Left renal pelvis (tissue), 4 donors: ENCODE measurements around the gene B3GNT3. TPM values are rescaled to one million over a fixed set of nuclear protein-coding genes. Genes with fewer than 3 reads are reported as not detected.
"Not testable (repeated sequence)": the region's sequence is repeated elsewhere in the genome, so short reads cannot be mapped to it uniquely, and the experiment has no call there.

ENCODE experiments used
- DNase-seq, 4 donors: peaks; one replicate each; pipeline ENCODE4 v3.0.0-alpha.2; 2013; ENCODE audit warnings: low read depth in 4 of 4, low spot score in 3 of 4
- polyA plus RNA-seq, 4 donors: library from polyadenylated mRNA; unstranded; fragments of 120-200 nt; gene quantifications; one replicate each; pipeline ENCODE4 v1.2.1, GENCODE V29; 2013; ENCODE audit not compliant: insufficient read length in 4 of 4

Gene B3GNT3
- polyA plus RNA-seq, 4 donors = 0.15 to 13.6 (median 6.3) TPM

DNA sequence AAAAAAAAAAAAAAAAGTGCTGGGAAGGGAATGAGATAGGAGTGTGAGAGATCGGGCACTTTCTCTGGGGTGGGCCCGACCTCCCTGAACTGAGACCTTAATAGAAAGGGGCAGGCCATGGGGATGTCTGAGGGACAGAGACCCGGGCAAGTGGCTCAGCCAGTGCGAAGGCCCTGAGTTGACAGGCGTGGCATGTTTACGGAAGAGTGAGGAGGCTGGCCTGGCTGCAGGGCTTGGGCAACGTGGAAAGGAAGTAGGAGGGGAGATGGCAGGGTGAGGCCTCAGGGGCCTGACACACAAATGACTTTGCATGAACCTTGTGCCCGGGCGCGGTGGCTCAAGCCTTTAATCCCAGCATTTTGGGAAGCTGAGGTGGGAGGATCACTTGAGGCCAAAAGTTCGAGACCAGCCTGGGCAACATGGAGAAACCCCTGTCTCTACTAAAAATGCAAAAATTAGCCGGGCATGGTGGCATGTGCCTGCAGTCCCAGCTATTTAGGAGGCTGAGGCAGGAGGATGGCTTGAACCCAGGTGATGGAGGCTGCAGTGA, 29.8 kb upstream of the B3GNT3 start:
- DNase-seq = no peak

GRCh38 chr19:17766543-17767131, 28.3 kb upstream of the B3GNT3 start:
- no peak for DNase-seq

- no peak for DNase-seq
Measured at GRCh38 chr19:17767559-17767958, 27.4 kb upstream of the B3GNT3 start.

GRCh38 chr19:17770613-17771012, 24.3 kb upstream of the B3GNT3 start:
- DNase-seq = no peak

DNA sequence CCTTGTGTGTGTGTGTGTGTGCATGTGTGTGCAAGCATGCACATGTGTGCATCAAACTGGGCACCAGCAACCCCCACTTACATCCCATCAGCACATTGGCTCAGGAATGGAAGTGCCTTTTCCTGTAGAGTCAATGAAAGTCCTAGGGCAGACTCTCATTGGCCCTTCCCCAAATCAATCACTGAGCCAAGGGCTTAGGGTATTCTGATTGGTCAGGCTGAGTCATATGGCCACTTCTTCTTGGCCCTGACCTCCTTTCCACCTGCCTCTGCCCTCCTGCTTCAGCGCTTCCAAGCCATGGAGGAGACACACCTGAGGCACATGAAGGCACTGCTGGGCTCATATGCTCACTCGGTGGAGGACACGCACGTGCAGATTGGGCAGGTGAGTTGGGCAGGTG, 22.8 kb upstream of the B3GNT3 start:
- DNase-seq = no peak

DNA sequence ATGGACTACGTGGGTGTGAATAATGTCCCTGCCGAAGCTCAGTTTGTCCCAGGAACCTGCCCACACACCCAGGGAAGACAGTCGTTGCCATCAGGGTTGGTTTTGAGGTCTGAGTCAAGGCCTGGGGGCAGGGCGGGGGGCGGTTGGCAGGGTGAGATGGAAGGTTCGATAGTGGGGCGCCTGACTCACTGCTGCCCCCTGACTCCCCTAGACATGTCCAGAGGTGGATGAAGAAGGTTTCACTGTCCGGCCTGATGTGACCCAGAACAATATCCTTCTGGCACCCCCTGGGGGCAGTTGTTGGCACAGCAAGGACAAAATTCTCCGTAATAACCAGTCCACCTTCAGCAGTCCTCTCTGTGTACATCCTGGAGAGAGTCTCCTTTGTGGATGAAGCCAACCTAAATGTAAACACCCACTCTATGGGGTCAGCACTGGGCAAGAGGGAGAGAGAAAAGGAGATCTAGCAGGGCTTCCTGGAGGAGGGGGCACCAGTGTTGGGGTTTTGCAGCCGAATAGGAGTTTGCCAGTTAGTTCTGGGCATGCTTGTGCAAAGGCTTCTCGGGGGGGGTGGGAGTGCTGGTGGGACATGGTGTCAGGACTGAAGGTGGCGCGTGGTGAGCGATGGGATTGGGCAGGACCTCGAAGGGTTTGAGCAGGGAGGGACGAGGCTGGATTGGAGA, 19.6 kb upstream of the B3GNT3 start:
- no peak for DNase-seq

DNA sequence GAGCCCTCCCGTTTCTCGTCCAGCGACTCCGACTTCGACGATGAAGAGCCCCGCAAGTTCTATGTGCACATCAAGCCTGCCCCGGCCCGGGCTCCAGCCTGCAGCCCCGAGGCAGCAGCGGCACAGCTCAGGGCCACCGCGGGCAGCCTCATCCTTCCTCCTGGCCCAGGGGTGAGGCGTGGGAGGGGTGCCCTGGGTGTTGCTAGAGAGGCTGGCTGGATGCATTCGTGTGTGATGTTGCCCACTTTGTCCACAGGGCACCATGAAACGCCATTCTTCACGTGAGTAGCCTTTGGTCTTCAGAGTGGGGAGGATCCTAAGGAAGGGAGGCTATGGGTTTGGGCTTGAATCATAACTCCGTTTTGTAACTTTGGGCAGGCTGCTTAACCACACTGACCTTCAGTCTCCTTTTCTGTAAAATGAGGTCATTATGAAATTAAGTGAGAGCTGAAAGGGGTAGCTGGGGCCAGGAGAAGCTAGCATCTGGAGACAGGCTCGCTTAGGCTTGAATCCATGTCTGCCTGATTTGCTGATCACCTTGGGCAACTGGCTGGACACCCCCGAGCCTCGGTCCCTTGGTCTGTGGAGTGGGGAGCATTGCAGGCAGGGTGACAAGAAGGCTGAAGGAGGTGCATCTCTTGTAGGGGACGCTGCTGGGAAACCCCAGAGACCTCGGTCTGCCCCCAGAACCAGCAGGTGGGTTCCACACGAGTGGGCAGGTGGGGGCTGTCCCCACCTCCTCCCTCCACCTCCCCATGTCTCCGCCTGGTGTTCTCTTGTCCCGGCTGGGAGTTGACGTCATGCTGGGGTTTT, 18.7 kb upstream of the B3GNT3 start:
- no peak for DNase-seq

DNA sequence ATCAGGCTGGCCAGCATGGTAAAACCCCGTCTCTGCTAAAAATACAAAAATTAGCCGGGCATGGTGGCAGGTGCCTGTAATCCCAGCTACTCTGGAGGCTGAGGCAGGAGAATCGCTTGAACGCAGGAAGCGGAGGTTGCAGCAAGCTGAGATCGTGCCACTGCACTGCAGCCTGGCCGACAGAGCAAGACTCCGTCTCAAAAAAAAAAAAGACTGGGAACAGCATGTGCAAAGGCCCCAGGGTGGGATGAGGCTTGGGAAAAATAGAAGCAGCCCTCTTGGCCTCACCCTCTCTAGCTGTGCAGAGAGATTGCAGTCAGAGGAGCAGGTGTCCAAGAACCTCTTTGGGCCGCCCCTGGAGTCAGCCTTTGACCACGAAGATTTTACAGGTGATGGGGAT, 17.1 kb upstream of the B3GNT3 start:
- not testable (repeated sequence) for DNase-seq

DNA sequence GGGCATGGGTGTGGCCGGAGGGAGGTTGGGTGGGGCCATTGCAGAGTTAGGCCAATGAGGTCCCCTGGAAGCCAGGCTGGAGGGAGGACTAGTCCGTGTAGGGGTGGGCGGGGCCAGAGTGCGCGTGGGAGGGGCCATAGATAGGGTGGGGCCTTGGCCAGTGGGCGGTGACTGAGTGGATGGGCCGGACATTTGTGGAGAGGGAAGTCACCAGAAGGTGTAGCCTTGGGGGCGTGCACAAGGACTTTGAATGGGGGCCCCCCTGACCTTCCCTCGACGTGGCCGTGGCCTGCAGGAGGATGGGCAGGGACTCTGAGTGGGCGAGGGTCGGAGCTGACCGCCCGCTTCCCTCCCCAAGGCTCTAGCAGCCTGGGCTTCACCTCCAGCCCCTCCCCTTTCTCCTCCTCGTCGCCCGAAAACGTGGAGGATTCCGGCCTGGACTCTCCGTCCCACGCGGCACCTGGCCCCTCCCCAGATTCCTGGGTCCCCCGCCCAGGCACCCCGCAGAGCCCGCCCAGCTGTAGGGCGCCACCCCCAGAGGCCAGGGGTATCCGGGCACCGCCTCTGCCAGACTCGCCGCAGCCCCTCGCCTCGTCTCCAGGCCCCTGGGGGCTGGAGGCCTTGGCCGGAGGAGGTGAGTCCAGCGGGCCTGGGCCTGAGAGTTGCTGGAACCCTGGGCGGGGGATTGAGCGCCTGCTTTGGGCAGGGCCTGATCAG, 16.5 kb upstream of the B3GNT3 start:
- DNase-seq = no peak

GRCh38 chr19:17778968-17779929, 15.7 kb upstream of the B3GNT3 start:
- DNase-seq = no peak

- DNase-seq = no peak
Measured at GRCh38 chr19:17780781-17781180, 14.2 kb upstream of the B3GNT3 start.

- not testable (repeated sequence) for DNase-seq
Measured at GRCh38 chr19:17783721-17784120, 11.2 kb upstream of the B3GNT3 start.

- no peak for DNase-seq
Measured at GRCh38 chr19:17784201-17785008, 10.5 kb upstream of the B3GNT3 start.

- no peak for DNase-seq
Measured at GRCh38 chr19:17787274-17787913, 7.5 kb upstream of the B3GNT3 start.

- no peak for DNase-seq
Measured at GRCh38 chr19:17788632-17789031, 6.3 kb upstream of the B3GNT3 start.

DNA sequence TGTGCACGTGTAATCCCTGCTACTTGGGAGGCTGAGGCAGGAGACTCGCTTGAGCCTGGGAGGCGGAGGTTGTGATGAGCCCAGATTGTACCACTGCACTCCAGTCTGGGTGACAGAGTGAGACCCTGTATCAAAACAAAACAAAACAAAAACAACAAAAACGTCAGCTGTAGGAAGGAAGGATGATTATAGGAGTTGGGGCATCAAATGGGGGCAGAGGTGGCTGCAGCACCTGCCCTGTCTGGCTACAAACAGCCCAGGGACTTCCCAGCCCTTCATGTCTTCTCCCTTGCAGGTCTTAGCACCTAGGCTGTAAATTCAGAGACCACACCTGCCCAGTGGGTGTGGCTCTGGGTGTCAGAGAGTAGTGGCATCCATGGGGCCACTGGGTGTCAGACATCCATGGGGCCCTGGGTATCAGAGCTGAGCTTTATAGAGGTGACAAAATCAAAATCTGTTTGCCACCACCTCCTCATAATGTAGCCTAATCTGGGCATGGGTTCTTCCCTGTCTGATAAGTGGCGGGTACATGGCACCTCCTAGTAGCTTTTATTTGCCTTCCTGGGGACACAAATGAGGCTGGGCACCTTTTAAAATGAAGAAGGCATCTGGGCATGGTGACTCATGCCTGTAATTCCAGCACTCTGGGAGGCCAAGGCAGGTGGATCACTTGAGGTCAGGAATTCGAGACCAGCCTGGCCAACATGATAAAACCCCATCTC, 4.7 kb upstream of the B3GNT3 start:
- no peak for DNase-seq

DNA sequence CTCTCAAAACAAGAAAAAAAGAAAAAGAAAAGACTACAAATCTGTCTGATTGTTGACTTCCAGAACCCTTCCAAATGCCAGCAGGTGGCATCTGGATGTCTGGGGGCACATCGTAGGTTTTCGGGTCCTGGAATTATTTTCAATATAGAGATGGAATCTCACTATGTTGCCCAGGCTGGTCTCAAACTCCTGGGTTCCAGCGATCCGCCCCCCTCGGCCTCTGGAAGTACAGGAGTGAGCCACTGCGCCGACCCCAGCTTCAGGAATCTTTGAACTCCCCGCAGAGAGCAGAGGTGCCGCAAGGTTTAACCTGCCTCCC, 567 bp upstream of the B3GNT3 start:
- DNase-seq = no peak

- DNase-seq = no peak
Measured at GRCh38 chr19:17795495-17795856, 538 bp downstream of the B3GNT3 start.
